ENCODE measurements around the gene NANOGP8. TPM values are rescaled to one million over a fixed set of nuclear protein-coding genes. Genes with fewer than 3 reads are reported as not detected.

The NANOGP8 gene
- total and polyA plus RNA-seq, 2 experiments from 2014 or later: not detected

- Histone ChIP-seq H3K4me1 (ENCODE audit: insufficient read depth) (no peaks in the 10 kb centered on the region), H2AFZ (no peak overlapping the region), H3K36me3 (ENCODE audit: low read depth) (no peaks in the 10 kb centered on the region), H3K4me3 (no peak overlapping the region), H3K9ac (no peak overlapping the region), H3K27me3 (replicated peaks; ENCODE audit: insufficient read depth) (no peaks in the 10 kb centered on the region), H3K4me2 (ENCODE audit: unreplicated experiment) (no peak overlapping the region), H3F3A (ENCODE audit: insufficient read depth) (0 out of 2 replicates have a peak, but pooled peaks cover 3% of the 10 kb centered on the region), H3K9me2 (ENCODE audit: insufficient read depth) (no peaks in the 10 kb centered on the region; the same call in 1 of the 2 replicates), H3K9me3 (ENCODE audit: low read depth) (no peaks in the 10 kb centered on the region), H3K27ac (no peak overlapping the region), H4K20me1 (ENCODE audit: insufficient read depth) (no peaks in the 10 kb centered on the region), H3K79me2 (ENCODE audit: insufficient read depth) (no peaks in the 10 kb centered on the region)
- in situ Hi-C loops (cut with MboI): no loop called here
- no peak for TF ChIP-seq EZH2 (IDR thresholded peaks at IDR 0.05; ENCODE audit: insufficient read depth, poor library complexity, severe bottlenecking)
- no peak for TF ChIP-seq EZH2phosphoT487 (IDR thresholded peaks at IDR 0.05; ENCODE audit: insufficient read depth, low read depth)
- WGBS, 2 experiments (ENCODE audit: low coverage in 1 of 2, low lambda C conversion rate in 2 of 2, missing lambda C conversion rate in 2 of 2): 79 to 88% methylated on average over 1 of the region's 1 CpG
- no peak for DNase-seq
These were observed 42.6 kb upstream of the NANOGP8 start for GRCh38 chr15:35127717-35128116.

DNA sequence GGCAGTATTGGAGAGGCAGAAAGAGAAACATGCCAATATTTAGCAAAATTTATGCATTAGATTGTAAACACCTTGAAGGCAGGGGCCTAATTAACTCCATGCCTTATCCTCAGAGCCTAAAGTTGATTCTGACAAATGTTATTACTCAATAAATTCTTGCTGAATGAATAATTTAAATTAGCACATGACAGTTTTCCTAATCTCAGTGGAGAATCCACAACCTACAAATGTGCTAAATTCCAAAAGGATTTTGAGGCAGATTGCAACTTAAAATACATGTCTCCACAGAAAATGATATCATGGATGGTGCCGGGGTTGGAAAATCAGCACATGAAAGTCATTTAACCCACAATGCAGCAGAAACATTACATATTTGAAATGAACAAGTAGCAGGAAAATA, 41.1 kb upstream of the NANOGP8 start:
- Histone ChIP-seq H3K4me3 (no peak overlapping the region), H3K4me2 (ENCODE audit: unreplicated experiment) (no peak overlapping the region), H3K9me3 (ENCODE audit: low read depth) (no peaks in the 10 kb centered on the region), H3K9ac (no peak overlapping the region), H3K27ac (no peak overlapping the region), H4K20me1 (ENCODE audit: insufficient read depth) (no peaks in the 10 kb centered on the region), H3K27me3 (replicated peaks; ENCODE audit: insufficient read depth) (no peaks in the 10 kb centered on the region), H3K79me2 (ENCODE audit: insufficient read depth) (no peaks in the 10 kb centered on the region), H3K9me2 (ENCODE audit: insufficient read depth) (no peaks in the 10 kb centered on the region), H3K36me3 (ENCODE audit: low read depth) (no peaks in the 10 kb centered on the region), H2AFZ (no peak overlapping the region), H3F3A (ENCODE audit: insufficient read depth) (0 out of 2 replicates have a peak, but pooled peaks cover 3% of the 10 kb centered on the region), H3K4me1 (ENCODE audit: insufficient read depth) (no peaks in the 10 kb centered on the region)
- in situ Hi-C loops (cut with MboI): no loop called here
- DNase-seq: no peak
- no peak for TF ChIP-seq EZH2 (IDR thresholded peaks at IDR 0.05; ENCODE audit: insufficient read depth, poor library complexity, severe bottlenecking)
- TF ChIP-seq EZH2phosphoT487 (IDR thresholded peaks at IDR 0.05; ENCODE audit: insufficient read depth, low read depth): no peak
- 9 to 18% methylated on average over 1 of the region's 1 CpG for WGBS, 2 experiments (ENCODE audit: low coverage in 1 of 2, low lambda C conversion rate in 2 of 2, missing lambda C conversion rate in 2 of 2)

GRCh38 chr15:35123743-35124142, 38.6 kb upstream of the NANOGP8 start:
- Histone ChIP-seq H3K36me3 (ENCODE audit: low read depth) (no peaks in the 10 kb centered on the region), H3K4me3 (no peak overlapping the region), H3K4me1 (ENCODE audit: insufficient read depth) (no peaks in the 10 kb centered on the region), H3K79me2 (ENCODE audit: insufficient read depth) (no peaks in the 10 kb centered on the region), H3F3A (ENCODE audit: insufficient read depth) (0 out of 2 replicates have a peak, but pooled peaks cover 3% of the 10 kb centered on the region), H3K27me3 (replicated peaks; ENCODE audit: insufficient read depth) (no peaks in the 10 kb centered on the region), H4K20me1 (ENCODE audit: insufficient read depth) (no peaks in the 10 kb centered on the region), H3K9me2 (ENCODE audit: insufficient read depth) (no peaks in the 10 kb centered on the region), H2AFZ (no peak overlapping the region), H3K9ac (no peak overlapping the region), H3K27ac (no peak overlapping the region), H3K9me3 (ENCODE audit: low read depth) (no peaks in the 10 kb centered on the region), H3K4me2 (ENCODE audit: unreplicated experiment) (no peak overlapping the region)
- DNase-seq: no peak
- TF ChIP-seq EZH2phosphoT487 (IDR thresholded peaks at IDR 0.05; ENCODE audit: insufficient read depth, low read depth): no peak
- no peak for TF ChIP-seq EZH2 (IDR thresholded peaks at IDR 0.05; ENCODE audit: insufficient read depth, poor library complexity, severe bottlenecking)
- in situ Hi-C loops (cut with MboI): no loop called here

DNA sequence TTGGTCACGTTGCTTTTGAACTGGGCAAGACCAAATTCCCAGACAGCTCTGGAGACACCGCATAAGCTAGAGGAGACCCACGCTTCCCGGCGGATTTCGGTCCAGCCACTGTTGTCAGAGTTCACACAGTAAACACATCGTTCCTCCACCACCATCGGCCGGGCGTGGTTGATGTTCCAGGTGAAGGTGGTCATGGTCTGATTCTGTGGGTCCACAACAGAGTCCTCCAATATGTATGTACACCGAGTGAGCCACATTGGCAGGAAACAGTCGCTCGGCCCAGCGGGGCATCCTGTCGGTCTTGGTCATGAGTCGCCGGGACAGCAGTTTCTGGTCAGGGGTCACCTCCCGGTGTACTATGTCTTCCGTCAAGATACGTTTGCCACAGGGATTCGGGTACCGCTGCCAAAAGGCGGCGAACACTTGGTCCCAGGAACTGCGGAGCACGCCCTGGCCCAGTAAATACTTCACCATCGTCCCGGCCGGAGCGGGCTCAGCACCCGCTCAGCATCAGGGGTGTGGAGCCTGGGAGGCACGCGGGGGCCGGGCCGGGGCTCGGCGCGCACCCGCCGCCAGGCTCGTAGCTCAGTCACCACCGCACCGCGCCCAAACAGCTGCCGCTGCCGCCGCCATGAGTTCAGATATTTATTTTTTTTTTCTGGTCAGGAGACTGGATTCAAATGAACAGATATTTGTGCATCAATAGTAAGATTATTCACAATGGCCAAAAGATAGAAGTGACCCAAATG, 36.7 kb upstream of the NANOGP8 start:
- Histone ChIP-seq H3K36me3 (ENCODE audit: low read depth) (no peaks in the 10 kb centered on the region), H3K4me3 (no peak overlapping the region), H3K4me1 (ENCODE audit: insufficient read depth) (no peaks in the 10 kb centered on the region), H3K9me2 (ENCODE audit: insufficient read depth) (no peaks in the 10 kb centered on the region), H2AFZ (no peak overlapping the region), H3K9ac (no peak overlapping the region), H3K4me2 (ENCODE audit: unreplicated experiment) (no peak overlapping the region), H3K9me3 (ENCODE audit: low read depth) (no peaks in the 10 kb centered on the region), H3K27ac (no peak overlapping the region), H3F3A (ENCODE audit: insufficient read depth) (0 out of 2 replicates have a peak, but pooled peaks cover 3% of the 10 kb centered on the region), H3K79me2 (ENCODE audit: insufficient read depth) (no peaks in the 10 kb centered on the region), H4K20me1 (ENCODE audit: insufficient read depth) (no peaks in the 10 kb centered on the region), H3K27me3 (replicated peaks; ENCODE audit: insufficient read depth) (no peaks in the 10 kb centered on the region)
- DNase-seq: no peak
- 93 to 94% methylated on average over 41 to 47 of the region's 47 CpGs for WGBS, 2 experiments (ENCODE audit: low coverage in 1 of 2, low lambda C conversion rate in 2 of 2, missing lambda C conversion rate in 2 of 2)
- in situ Hi-C loops (cut with MboI): no loop called here
- TF ChIP-seq EZH2phosphoT487 (IDR thresholded peaks at IDR 0.05; ENCODE audit: insufficient read depth, low read depth) (no peak), EZH2 (IDR thresholded peaks at IDR 0.05; ENCODE audit: insufficient read depth, poor library complexity, severe bottlenecking) (no peak)

All from GM23248 (cell line).